CD4-positive, CD25-positive, alpha-beta regulatory T cell (primary cell): ENCODE results near the gene ZNF169. TPM values are rescaled to one million over a fixed set of nuclear protein-coding genes. Genes with fewer than 3 reads are reported as not detected.
"Not testable (repeated sequence)": the region's sequence is repeated elsewhere in the genome, so short reads cannot be mapped to it uniquely, and the experiment has no call there.

Experiments used
- ATAC-seq, 2 donors: fragments of 150-1000 bp; cut with Tn5 transposase; one replicate each; pipeline ENCODE4 v1.10.0; 2021; ENCODE audit warnings: low read depth in 2 of 2, moderate number of reproducible peaks in 2 of 2, moderate library complexity in 1 of 2
- DNase-seq, 3 donors: peaks; one replicate each; pipeline versions ENCODE4 v3.0.0 to v3.0.0-alpha.2; 2012 to 2022; ENCODE audit warnings: mixed read lengths in 1 of 3
- H3K27ac ChIP-seq: one replicate; pipeline ENCODE4 v1.7.0; 2013; ENCODE audit warnings: mild to moderate bottlenecking, low read length; ENCODE audit not compliant: insufficient read depth, poor library complexity, severe bottlenecking
- H3K27me3 ChIP-seq: one replicate; pipeline ENCODE4 v1.7.0; 2013; ENCODE audit warnings: low read length; ENCODE audit not compliant: control insufficient read depth, insufficient read depth
- H3K36me3 ChIP-seq: one replicate; pipeline ENCODE4 v1.7.0; 2013; ENCODE audit warnings: mild to moderate bottlenecking, low read length, moderate library complexity; ENCODE audit not compliant: control insufficient read depth, insufficient read depth
- H3K4me1 ChIP-seq: 2 replicates; pipeline ENCODE4 v1.7.0; 2013; ENCODE audit warnings: mild to moderate bottlenecking, low read length; ENCODE audit not compliant: insufficient read depth, control insufficient read depth, poor library complexity, severe bottlenecking
- H3K4me3 ChIP-seq: one replicate; pipeline ENCODE4 v1.7.0; 2013; ENCODE audit warnings: low read depth, mild to moderate bottlenecking, low read length, moderate library complexity
- H3K9me3 ChIP-seq, 2 experiments: 1 replicate in 1 of 2; 2 replicates in 1 of 2; pipeline ENCODE4 v1.7.0; 2013; ENCODE audit warnings: low read length in 2 of 2, mild to moderate bottlenecking in 1 of 2, moderate library complexity in 1 of 2; ENCODE audit not compliant: control insufficient read depth in 2 of 2
- H3K27ac Mint-ChIP-seq, 3 donors: one replicate each; pipeline ENCODE4 v1.8.0; 2020 to 2022; ENCODE audit warnings: mild to moderate bottlenecking in 3 of 3, mixed read lengths in 3 of 3, moderate library complexity in 2 of 3
- H3K27me3 Mint-ChIP-seq: one replicate; pipeline ENCODE4 v1.8.0; 2022; ENCODE audit warnings: mild to moderate bottlenecking, mixed read lengths
- H3K36me3 Mint-ChIP-seq: one replicate; pipeline ENCODE4 v1.8.0; 2020; ENCODE audit warnings: mixed read lengths
- H3K4me1 Mint-ChIP-seq, 4 donors: one replicate each; pipeline ENCODE4 v1.8.0; 2020 to 2022; ENCODE audit warnings: mixed read lengths in 4 of 4, mild to moderate bottlenecking in 1 of 4
- H3K4me3 Mint-ChIP-seq, 4 donors: one replicate each; pipeline ENCODE4 v1.8.0; 2020 to 2022; ENCODE audit warnings: mild to moderate bottlenecking in 4 of 4, mixed read lengths in 4 of 4, moderate library complexity in 3 of 4
- H3K9me3 Mint-ChIP-seq, 7 donors: one replicate each; pipeline ENCODE4 v1.8.0; 2020 to 2022; ENCODE audit warnings: mixed read lengths in 7 of 7, mild to moderate bottlenecking in 3 of 7, moderate library complexity in 2 of 7
- polyA plus RNA-seq, 4 donors: library from polyadenylated mRNA; unstranded; fragments of 300-500 nt; fragmentation: Illumina TruSeq; gene quantifications; one replicate each; pipeline ENCODE4 v1.2.3, GENCODE V29; 2021
- total RNA-seq: library from RNA; stranded (reverse); gene quantifications from one replicate; pipeline ENCODE4 v1.2.3, GENCODE V29; 2022

Gene ZNF169
- total and polyA plus RNA-seq, 5 donors from 2014 or later: 2.7 to 7.7 (median 5.4) TPM

GRCh38 chr9:94316236-94316635, 57.1 kb downstream of the ZNF169 start:
- H3K36me3 Mint-ChIP-seq, H3K4me3 ChIP-seq, H3K36me3 ChIP-seq, H3K27me3 Mint-ChIP-seq, H3K9me3 Mint-ChIP-seq, ATAC-seq, H3K27ac ChIP-seq, H3K27me3 ChIP-seq, DNase-seq, H3K27ac Mint-ChIP-seq, H3K4me1 Mint-ChIP-seq, H3K4me3 Mint-ChIP-seq, H3K9me3 ChIP-seq, H3K4me1 ChIP-seq: not testable (repeated sequence)

DNA sequence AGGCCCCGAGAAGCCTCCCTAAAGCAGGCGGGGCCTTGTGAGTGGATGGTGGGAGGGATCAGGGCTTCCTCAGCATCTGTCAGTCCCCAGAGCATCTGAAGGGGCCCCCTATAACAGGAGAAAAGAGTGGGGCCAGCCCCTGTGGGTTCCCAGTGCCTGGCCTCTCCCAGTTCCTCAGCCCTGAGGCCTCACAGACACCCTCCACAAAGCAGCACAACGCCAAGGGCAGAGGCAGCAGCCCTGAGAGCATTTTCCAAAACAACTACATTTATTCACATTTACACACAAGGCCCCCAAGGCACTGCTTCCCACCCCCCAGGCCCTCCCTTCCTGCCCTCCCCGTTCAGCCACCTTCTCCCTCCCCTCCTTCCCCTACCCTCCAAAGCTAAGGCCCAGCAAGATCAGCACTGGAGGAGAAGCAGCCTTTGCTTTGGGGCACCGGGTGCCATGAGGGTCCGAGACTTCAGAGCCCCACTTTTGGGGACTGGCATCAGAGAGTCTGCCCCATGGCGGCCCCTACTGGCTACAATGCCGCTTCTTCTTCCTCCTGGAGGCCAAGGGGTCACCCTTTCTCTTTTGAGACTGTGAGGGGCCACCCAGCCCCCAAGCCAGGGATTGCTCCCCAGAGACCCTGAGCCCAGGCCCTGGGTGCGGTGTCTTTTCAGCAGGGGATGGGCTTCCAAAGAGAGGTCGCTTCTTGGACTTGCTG, 59.0 kb downstream of the ZNF169 start:
- not testable (repeated sequence) for H3K4me1 Mint-ChIP-seq, H3K27ac Mint-ChIP-seq

GRCh38 chr9:94322342-94322940, 63.3 kb downstream of the ZNF169 start:
- not testable (repeated sequence) for H3K27me3 Mint-ChIP-seq, H3K36me3 Mint-ChIP-seq, H3K36me3 ChIP-seq, H3K9me3 ChIP-seq, H3K4me3 Mint-ChIP-seq, H3K27me3 ChIP-seq, H3K27ac Mint-ChIP-seq, H3K4me3 ChIP-seq, H3K9me3 Mint-ChIP-seq, H3K27ac ChIP-seq, H3K4me1 ChIP-seq, DNase-seq, ATAC-seq, H3K4me1 Mint-ChIP-seq

More for the DNA sequence above, 59.0 kb downstream of the ZNF169 start:
- H3K36me3 Mint-ChIP-seq, H3K4me1 ChIP-seq, H3K9me3 ChIP-seq, H3K27me3 Mint-ChIP-seq, ATAC-seq, H3K9me3 Mint-ChIP-seq, DNase-seq, H3K4me3 Mint-ChIP-seq, H3K27me3 ChIP-seq, H3K27ac ChIP-seq, H3K36me3 ChIP-seq, H3K4me3 ChIP-seq: not testable (repeated sequence)

- not testable (repeated sequence) for H3K4me1 Mint-ChIP-seq, H3K36me3 ChIP-seq, H3K9me3 Mint-ChIP-seq, H3K27me3 ChIP-seq, H3K27ac Mint-ChIP-seq, H3K9me3 ChIP-seq, H3K27ac ChIP-seq, DNase-seq, H3K4me3 ChIP-seq, ATAC-seq, H3K4me1 ChIP-seq, H3K27me3 Mint-ChIP-seq, H3K4me3 Mint-ChIP-seq, H3K36me3 Mint-ChIP-seq
Measured at GRCh38 chr9:94323153-94323798, 64.2 kb downstream of the ZNF169 start.

DNA sequence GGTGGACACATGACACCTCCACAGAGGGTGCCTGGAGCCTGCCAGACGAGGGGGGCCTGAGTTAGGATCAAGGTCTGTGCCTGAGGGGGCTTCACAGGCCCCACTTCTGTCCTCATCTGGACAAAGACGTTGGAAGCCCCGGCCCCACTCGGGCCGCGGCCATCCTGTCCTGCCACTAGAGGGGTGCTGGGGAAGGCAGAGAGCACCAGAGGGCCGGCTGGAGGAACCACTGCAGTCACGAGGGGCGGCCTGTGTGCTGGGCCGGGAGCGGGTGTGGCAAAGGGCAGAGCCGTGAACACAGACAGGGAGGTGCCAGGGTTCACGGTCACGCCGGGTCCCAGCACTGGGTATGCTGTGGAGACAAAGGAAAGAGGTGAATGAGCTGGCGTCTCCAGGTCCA, 66.5 kb downstream of the ZNF169 start:
- ATAC-seq, H3K4me1 ChIP-seq, H3K27ac Mint-ChIP-seq, H3K4me3 ChIP-seq, H3K27ac ChIP-seq, H3K4me1 Mint-ChIP-seq, H3K36me3 ChIP-seq, H3K9me3 ChIP-seq, DNase-seq, H3K27me3 Mint-ChIP-seq, H3K4me3 Mint-ChIP-seq, H3K36me3 Mint-ChIP-seq, H3K27me3 ChIP-seq, H3K9me3 Mint-ChIP-seq: not testable (repeated sequence)

- not testable (repeated sequence) for H3K27ac Mint-ChIP-seq, H3K4me3 ChIP-seq, H3K27ac ChIP-seq, H3K4me3 Mint-ChIP-seq, H3K4me1 Mint-ChIP-seq, H3K36me3 Mint-ChIP-seq, H3K27me3 ChIP-seq, H3K4me1 ChIP-seq, ATAC-seq, H3K9me3 ChIP-seq, H3K9me3 Mint-ChIP-seq, H3K27me3 Mint-ChIP-seq, H3K36me3 ChIP-seq, DNase-seq
Measured at GRCh38 chr9:94328544-94328943, 69.4 kb downstream of the ZNF169 start, which contains the start of gene NUTM2F. NUTM2F (minus strand) TSS chr9:94328644; CDS start chr9:94328623, 21 bp downstream.

- H3K4me1 ChIP-seq, H3K36me3 ChIP-seq, H3K27me3 Mint-ChIP-seq, H3K36me3 Mint-ChIP-seq, DNase-seq, H3K4me1 Mint-ChIP-seq, H3K27me3 ChIP-seq, H3K27ac Mint-ChIP-seq, H3K27ac ChIP-seq, ATAC-seq, H3K9me3 ChIP-seq, H3K9me3 Mint-ChIP-seq, H3K4me3 ChIP-seq, H3K4me3 Mint-ChIP-seq: not testable (repeated sequence)
Measured at GRCh38 chr9:94336445-94336844, 77.3 kb downstream of the ZNF169 start.

- not testable (repeated sequence) for DNase-seq, H3K9me3 Mint-ChIP-seq, H3K36me3 ChIP-seq, H3K4me3 ChIP-seq, H3K4me1 Mint-ChIP-seq, H3K4me1 ChIP-seq, H3K36me3 Mint-ChIP-seq, ATAC-seq, H3K27ac ChIP-seq, H3K27me3 ChIP-seq, H3K4me3 Mint-ChIP-seq, H3K27ac Mint-ChIP-seq, H3K9me3 ChIP-seq, H3K27me3 Mint-ChIP-seq
Measured at GRCh38 chr9:94338723-94339122, 79.6 kb downstream of the ZNF169 start.
